Trophoblast cell (in vitro differentiated cells and primary cell): ENCODE results near the gene ORMDL3. TPM values are rescaled to one million over a fixed set of nuclear protein-coding genes. Genes with fewer than 3 reads are reported as not detected.

Source experiments
- DNase-seq, 2 donors: peaks; one replicate each; pipeline ENCODE4 v3.0.0-alpha.2; 2016
- H2AFZ ChIP-seq: 2 replicates; pipeline ENCODE4 v1.6.1; 2013; ENCODE audit warnings: low read length, moderate library complexity, mild to moderate bottlenecking; ENCODE audit not compliant: insufficient read depth, poor library complexity
- H2AK5ac ChIP-seq: 2 replicates; pipeline ENCODE4 v1.6.1; 2013; ENCODE audit warnings: mild to moderate bottlenecking, low read length
- H2BK120ac ChIP-seq: 2 replicates; pipeline ENCODE4 v1.6.1; 2013; ENCODE audit warnings: low read length, mild to moderate bottlenecking, moderate library complexity; ENCODE audit not compliant: insufficient read depth, poor library complexity
- H2BK12ac ChIP-seq: 2 replicates; pipeline ENCODE4 v1.6.1; 2013; ENCODE audit warnings: mild to moderate bottlenecking, low read length, moderate library complexity
- H2BK5ac ChIP-seq: 2 replicates; pipeline ENCODE4 v1.6.1; 2013; ENCODE audit warnings: low read length, low read depth, moderate library complexity, mild to moderate bottlenecking; ENCODE audit not compliant: poor library complexity
- H3K14ac ChIP-seq: 2 replicates; pipeline ENCODE4 v1.6.1; 2013; ENCODE audit warnings: mild to moderate bottlenecking, low read length
- H3K18ac ChIP-seq: 2 replicates; pipeline ENCODE4 v1.6.1; 2013; ENCODE audit warnings: mild to moderate bottlenecking, low read length
- H3K23ac ChIP-seq: 2 replicates; pipeline ENCODE4 v1.6.1; 2013; ENCODE audit warnings: low read length
- H3K27ac ChIP-seq: 2 replicates; pipeline ENCODE4 v1.5.1; 2013; ENCODE audit warnings: low read depth, mild to moderate bottlenecking, inconsistent platforms, low read length, moderate library complexity
- H3K27me3 ChIP-seq: 2 replicates; pipeline ENCODE4 v1.6.1; 2013; ENCODE audit warnings: inconsistent platforms, mild to moderate bottlenecking, low read length, moderate library complexity; ENCODE audit not compliant: insufficient read depth
- H3K36me3 ChIP-seq, 2 experiments: 1 replicate in 1 of 2; 2 replicates in 1 of 2; pipeline ENCODE4 v1.6.1; 2013; ENCODE audit warnings: low read length in 2 of 2, mild to moderate bottlenecking in 2 of 2, moderate library complexity in 1 of 2; ENCODE audit not compliant: insufficient read depth in 2 of 2, control insufficient read depth in 1 of 2
- H3K4ac ChIP-seq: 2 replicates; pipeline ENCODE4 v1.6.1; 2013; ENCODE audit warnings: low read depth, mild to moderate bottlenecking, low read length, moderate library complexity
- H3K4me1 ChIP-seq, 2 experiments: 1 replicate in 1 of 2; 2 replicates in 1 of 2; pipeline ENCODE4 v1.6.1; 2013; ENCODE audit warnings: low read length in 2 of 2, mild to moderate bottlenecking in 2 of 2, moderate library complexity in 1 of 2; ENCODE audit not compliant: insufficient read depth in 2 of 2, control insufficient read depth in 1 of 2
- H3K4me2 ChIP-seq: 2 replicates; pipeline ENCODE4 v1.6.1; 2013; ENCODE audit warnings: inconsistent platforms, mild to moderate bottlenecking, low read length, moderate library complexity
- H3K4me3 ChIP-seq: 2 replicates; pipeline ENCODE4 v1.5.1; 2013; ENCODE audit warnings: mild to moderate bottlenecking, low read depth, low read length, inconsistent platforms
- H3K79me1 ChIP-seq: one replicate; pipeline ENCODE4 v1.6.1; 2013; ENCODE audit warnings: low read length
- H3K79me2 ChIP-seq: 2 replicates; pipeline ENCODE4 v1.6.1; 2013; ENCODE audit warnings: low read length, mild to moderate bottlenecking; ENCODE audit not compliant: control insufficient read depth, insufficient read depth, poor library complexity
- H3K9ac ChIP-seq: 2 replicates; pipeline ENCODE4 v1.6.1; 2013; ENCODE audit warnings: mild to moderate bottlenecking, low read length
- H3K9me3 ChIP-seq: 2 replicates; pipeline ENCODE4 v1.6.1; 2013; ENCODE audit warnings: low read depth, mild to moderate bottlenecking, control low read depth, inconsistent platforms, low read length; ENCODE audit not compliant: insufficient read depth
- H4K12ac ChIP-seq: 2 replicates; pipeline ENCODE4 v1.6.1; 2013; ENCODE audit warnings: low read depth, mild to moderate bottlenecking, low read length, moderate library complexity
- H4K8ac ChIP-seq: 2 replicates; pipeline ENCODE4 v1.6.1; 2013; ENCODE audit warnings: low read depth, mild to moderate bottlenecking, low read length, moderate library complexity
- H4K91ac ChIP-seq: one replicate; pipeline ENCODE4 v1.6.1; 2013; ENCODE audit warnings: low read depth, mild to moderate bottlenecking, low read length, moderate library complexity
- WGBS: extraction: QIAGEN DNeasy Blood & Tissue Kit; methylation state at CpG from one replicate; pipeline ENCODE4 v1.1.7; 2013; ENCODE audit warnings: missing lambda C conversion rate; ENCODE audit not compliant: insufficient read length, insufficient coverage; ENCODE audit errors: extremely low coverage; 5-methylcytosine and 5-hydroxymethylcytosine counted together
- polyA plus RNA-seq: library from polyadenylated mRNA; stranded (reverse); fragments of 200-250 nt; gene quantifications from 2 replicates; pipeline ENCODE4 v1.2.3, GENCODE V29; 2013

Gene ORMDL3
- polyA plus RNA-seq, result 85.4 and 86.5 TPM in 2 replicates

DNA sequence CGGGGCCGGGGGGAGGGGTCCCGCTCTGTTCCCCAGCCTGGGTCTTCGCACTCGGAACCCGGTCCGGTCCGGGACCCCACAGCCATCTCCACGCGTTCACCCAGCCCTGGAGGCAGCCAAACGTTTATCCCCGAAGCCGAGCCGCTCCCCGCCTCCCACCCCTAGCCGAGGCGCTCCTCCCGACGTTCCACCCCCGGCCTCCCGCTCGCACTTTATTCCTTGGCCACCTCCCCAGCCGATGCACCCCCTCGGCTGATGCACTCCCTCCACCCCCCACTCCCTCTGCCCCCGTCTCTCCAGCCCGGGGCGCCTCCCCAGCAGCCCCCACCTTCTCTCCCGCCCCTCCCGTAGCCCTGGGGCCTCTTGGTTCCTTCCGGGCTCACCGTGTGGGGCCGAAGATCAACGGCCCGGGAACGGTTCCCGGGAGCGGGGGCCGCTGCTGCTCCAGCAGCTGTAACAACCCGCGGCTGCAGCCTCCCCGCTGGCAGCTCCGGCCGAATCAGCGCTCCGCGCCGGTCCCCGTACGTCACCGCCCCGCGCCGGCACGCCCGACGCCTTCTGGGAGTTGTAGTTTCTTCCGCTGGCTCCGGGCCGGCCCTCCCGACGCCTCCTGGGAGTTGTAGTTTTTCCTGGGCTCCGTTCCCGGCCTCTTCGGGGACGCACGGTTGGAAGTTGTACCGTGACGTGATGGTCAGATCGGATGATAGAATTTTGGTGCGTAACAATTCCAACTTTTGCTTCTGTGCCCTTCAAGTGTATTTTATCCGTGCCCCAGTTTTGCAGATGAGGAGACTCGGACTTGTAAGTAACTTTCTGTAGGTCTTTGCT lies at the start of gene ORMDL3, which contains the start of gene LRRC3C:
Gene ORMDL3 (minus strand): TSS at position 501 of the 828 bp plus-strand sequence. CDS start 3,398 bp downstream, outside the sequence.
Gene LRRC3C (plus strand): TSS at position 632 of the 828 bp plus-strand sequence. CDS start 13,792 bp downstream, outside the sequence.
- H3K23ac ChIP-seq, result no peak within 1 kb of the TSS
- peak within 1 kb of the TSS; percentile 73 for H3K18ac ChIP-seq
- peak within 1 kb of the TSS; percentile 75 for H2AK5ac ChIP-seq
- peaks cover 8% of the 10 kb centered on the region for H3K79me1 ChIP-seq
- peak within 1 kb of the TSS; percentile 100 for H2AFZ ChIP-seq
- H3K27ac ChIP-seq, result no peak within 1 kb of the TSS
- peak within 1 kb of the TSS; percentile 67 for H3K14ac ChIP-seq
- peak within 1 kb of the TSS; percentile 84 for H3K4me3 ChIP-seq
- WGBS, result no CpG with 5 or more reads among the region's 72 CpGs
- no peaks in the 10 kb centered on the region for H3K27me3 ChIP-seq
- H2BK12ac ChIP-seq, result no peak within 1 kb of the TSS
- peak within 1 kb of the TSS; percentile 92 for H3K4me2 ChIP-seq
- peak within 1 kb of the TSS; percentile 97 for H4K8ac ChIP-seq
- H3K79me2 ChIP-seq, result peaks cover 7% of the 10 kb centered on the region
- peak within 1 kb of the TSS; percentile 57 for H3K9ac ChIP-seq
- peak within 1 kb of the TSS; percentile 72 for H4K91ac ChIP-seq
- H4K12ac ChIP-seq, result peak within 1 kb of the TSS; percentile 86
- H3K4ac ChIP-seq, result peak within 1 kb of the TSS; percentile 91
- H2BK5ac ChIP-seq, result no peak within 1 kb of the TSS
- H2BK120ac ChIP-seq, result peak within 1 kb of the TSS; percentile 20
- H3K4me1 ChIP-seq, result peaks cover 25 to 26% of the 10 kb centered on the region in 2 experiments
- peaks cover 2% of the 10 kb centered on the region for H3K9me3 ChIP-seq
- peak; percentile 90 to 92 for DNase-seq
- peaks cover 17% of the 10 kb centered on the region in 2 experiments for H3K36me3 ChIP-seq

- no peak overlapping the region for H3K4me3 ChIP-seq
- H3K4me1 ChIP-seq, result no peaks in the 10 kb centered on the region
- no CpG with 5 or more reads among the region's 4 CpGs for WGBS
- H3K23ac ChIP-seq, result no peak overlapping the region
- H2AK5ac ChIP-seq, result no peak overlapping the region
- no peaks in the 10 kb centered on the region for H3K27me3 ChIP-seq
- H2BK5ac ChIP-seq, result no peak overlapping the region
- no peak overlapping the region for H3K27ac ChIP-seq
- no peak overlapping the region for H3K18ac ChIP-seq
- no peak overlapping the region for H4K91ac ChIP-seq
- H3K14ac ChIP-seq, result no peak overlapping the region
- H2AFZ ChIP-seq, result no peak overlapping the region
- H2BK120ac ChIP-seq, result no peak overlapping the region
- H3K36me3 ChIP-seq, result no peaks in the 10 kb centered on the region
- H4K12ac ChIP-seq, result no peak overlapping the region
- peaks cover 5% of the 10 kb centered on the region for H3K79me1 ChIP-seq
- no peak for DNase-seq
- H3K9me3 ChIP-seq, result no peaks in the 10 kb centered on the region
- no peak overlapping the region for H3K4ac ChIP-seq
- H2BK12ac ChIP-seq, result no peak overlapping the region
- H3K79me2 ChIP-seq, result peaks cover 1% of the 10 kb centered on the region
- H3K4me2 ChIP-seq, result no peak overlapping the region
- H3K9ac ChIP-seq, result no peak overlapping the region
- H4K8ac ChIP-seq, result no peak overlapping the region
Observed at GRCh38 chr17:39975801-39976200, 48.4 kb upstream of the ORMDL3 start.

GRCh38 chr17:39974433-39974832 lies 47.0 kb upstream of the ORMDL3 start:
- Histone ChIP-seq H3K9ac (no peak overlapping the region), H2BK12ac (no peak overlapping the region), H2AK5ac (no peak overlapping the region), H3K4ac (no peak overlapping the region), H2BK120ac (no peak overlapping the region), H3K23ac (no peak overlapping the region), H3K27ac (no peak overlapping the region), H3K36me3 (no peaks in the 10 kb centered on the region), H3K79me2 (no peaks in the 10 kb centered on the region), H4K12ac (no peak overlapping the region), H2BK5ac (no peak overlapping the region), H3K4me1 (no peaks in the 10 kb centered on the region), H3K4me2 (no peak overlapping the region), H3K14ac (no peak overlapping the region), H4K8ac (no peak overlapping the region), H3K79me1 (no peaks in the 10 kb centered on the region), H4K91ac (no peak overlapping the region), H3K9me3 (no peaks in the 10 kb centered on the region), H3K18ac (no peak overlapping the region), H3K4me3 (no peak overlapping the region), H2AFZ (no peak overlapping the region), H3K27me3 (no peaks in the 10 kb centered on the region)
- no peak for DNase-seq
- no CpG with 5 or more reads among the region's 5 CpGs for WGBS

- no peak overlapping the region for H3K4ac ChIP-seq
- no peak overlapping the region for H3K27ac ChIP-seq
- H3K36me3 ChIP-seq, result no peaks in the 10 kb centered on the region
- H4K91ac ChIP-seq, result no peak overlapping the region
- no peak overlapping the region for H2BK120ac ChIP-seq
- H2BK5ac ChIP-seq, result no peak overlapping the region
- H3K14ac ChIP-seq, result no peak overlapping the region
- DNase-seq, result peak; percentile 87 to 93
- no CpG with 5 or more reads among the region's 2 CpGs for WGBS
- no peaks in the 10 kb centered on the region for H3K79me1 ChIP-seq
- no peaks in the 10 kb centered on the region for H3K9me3 ChIP-seq
- no peak overlapping the region for H3K4me3 ChIP-seq
- no peak overlapping the region for H2AFZ ChIP-seq
- H2BK12ac ChIP-seq, result no peak overlapping the region
- H3K23ac ChIP-seq, result no peak overlapping the region
- H2AK5ac ChIP-seq, result no peak overlapping the region
- no peak overlapping the region for H3K4me2 ChIP-seq
- no peaks in the 10 kb centered on the region for H3K4me1 ChIP-seq
- H3K27me3 ChIP-seq, result no peaks in the 10 kb centered on the region
- H3K9ac ChIP-seq, result no peak overlapping the region
- H3K79me2 ChIP-seq, result no peaks in the 10 kb centered on the region
- H3K18ac ChIP-seq, result no peak overlapping the region
- H4K12ac ChIP-seq, result no peak overlapping the region
- H4K8ac ChIP-seq, result no peak overlapping the region
Observed at GRCh38 chr17:39973496-39973895, 46.1 kb upstream of the ORMDL3 start.
